ENCODE results near the gene DNAJA1. TPM values are rescaled to one million over a fixed set of nuclear protein-coding genes. Genes with fewer than 3 reads are reported as not detected.

The DNAJA1 gene
- total RNA-seq = 100 to 1,000 TPM; 139 to 172 TPM
- 165 TPM for polyA plus RNA-seq (2013, experiment 1 of 2)
- polyA plus RNA-seq (2013, experiment 2 of 2) = 153 TPM
- long read RNA-seq, experiment 1, transcript DNAJA1-201 (9 exons, 2,381 nt) = major isoform, 56 of 102 reads
- long read RNA-seq, experiment 1, partial matches to known transcripts = 34 of 102 reads
- long read RNA-seq, experiment 1, other reads (novel, unspliced or antisense) = 12 of 102 reads
- long read RNA-seq, experiment 2, transcript DNAJA1-201 (9 exons, 2,381 nt) = major isoform, 251 of 267 reads
- long read RNA-seq, experiment 2, partial matches to known transcripts = 7 of 267 reads
- long read RNA-seq, experiment 2, other reads (novel, unspliced or antisense) = 9 of 267 reads
- long read RNA-seq, experiment 3, transcript DNAJA1-201 (9 exons, 2,381 nt) = major isoform, 1,202 of 1,261 reads
- long read RNA-seq, experiment 3, partial matches to known transcripts = 21 of 1,261 reads
- long read RNA-seq, experiment 3, other reads (novel, unspliced or antisense) = 38 of 1,261 reads
- long read RNA-seq, experiment 4, transcript DNAJA1-201 (9 exons, 2,381 nt) = major isoform, 259 of 327 reads
- long read RNA-seq, experiment 4, partial matches to known transcripts = 58 of 327 reads
- long read RNA-seq, experiment 4, other reads (novel, unspliced or antisense) = 10 of 327 reads

DNA sequence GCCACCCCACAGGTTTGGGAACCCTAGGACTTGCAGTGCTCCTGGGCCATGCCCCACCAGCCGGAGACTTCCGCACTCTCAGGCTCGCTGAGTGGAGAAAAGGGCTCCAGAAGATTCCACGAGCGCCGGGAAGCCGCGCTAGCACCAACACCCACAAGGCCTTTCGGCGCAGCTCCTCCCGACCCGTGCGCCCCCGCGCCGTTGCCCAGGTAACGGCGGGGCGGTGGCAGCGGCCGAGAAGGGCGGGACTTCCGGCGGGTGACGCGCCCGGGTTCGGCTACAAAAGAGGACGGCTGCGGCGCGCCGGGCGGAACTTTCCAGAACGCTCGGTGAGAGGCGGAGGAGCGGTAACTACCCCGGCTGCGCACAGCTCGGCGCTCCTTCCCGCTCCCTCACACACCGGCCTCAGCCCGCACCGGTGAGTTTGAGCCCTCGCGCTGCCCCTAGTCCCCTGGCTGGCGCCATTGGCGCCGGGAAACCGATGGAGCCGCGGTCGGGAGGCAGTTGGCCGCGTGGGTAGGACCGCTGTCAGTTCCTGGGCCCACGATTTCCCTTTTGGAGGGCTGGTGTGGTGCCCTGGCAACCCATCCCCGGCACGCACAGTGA is at the start of gene DNAJA1:
Gene DNAJA1 (plus strand): TSS at position 308 of the 606 bp plus-strand sequence. CDS start 1,212 bp downstream, outside the sequence.
- 0 to 1% methylated on average over 19 to 61 of the region's 61 CpGs for WGBS, 2 experiments (ENCODE audit: insufficient coverage in 1 of 2, insufficient read length in 1 of 2)
- no peaks in the 10 kb centered on the region for H3K9me3 ChIP-seq (ENCODE audit: control insufficient read depth, low read length)
- H3K36me3 ChIP-seq (ENCODE audit: control insufficient read depth, insufficient read depth, low read length) = peaks cover 48% of the 10 kb centered on the region
- peaks cover 9% of the 10 kb centered on the region for H3K4me1 ChIP-seq (ENCODE audit: control insufficient read depth, insufficient read depth, low read length)
- H3K27ac Mint-ChIP-seq = peak within 1 kb of the TSS; percentile 95
- H3K4me1 Mint-ChIP-seq = peaks cover 30% of the 10 kb centered on the region
- peak within 1 kb of the TSS; percentile 95 for H3K9ac ChIP-seq (ENCODE audit: extremely low read depth, low read length, poor library complexity, severe bottlenecking)
- TF ChIP-seq, protein P1, sequence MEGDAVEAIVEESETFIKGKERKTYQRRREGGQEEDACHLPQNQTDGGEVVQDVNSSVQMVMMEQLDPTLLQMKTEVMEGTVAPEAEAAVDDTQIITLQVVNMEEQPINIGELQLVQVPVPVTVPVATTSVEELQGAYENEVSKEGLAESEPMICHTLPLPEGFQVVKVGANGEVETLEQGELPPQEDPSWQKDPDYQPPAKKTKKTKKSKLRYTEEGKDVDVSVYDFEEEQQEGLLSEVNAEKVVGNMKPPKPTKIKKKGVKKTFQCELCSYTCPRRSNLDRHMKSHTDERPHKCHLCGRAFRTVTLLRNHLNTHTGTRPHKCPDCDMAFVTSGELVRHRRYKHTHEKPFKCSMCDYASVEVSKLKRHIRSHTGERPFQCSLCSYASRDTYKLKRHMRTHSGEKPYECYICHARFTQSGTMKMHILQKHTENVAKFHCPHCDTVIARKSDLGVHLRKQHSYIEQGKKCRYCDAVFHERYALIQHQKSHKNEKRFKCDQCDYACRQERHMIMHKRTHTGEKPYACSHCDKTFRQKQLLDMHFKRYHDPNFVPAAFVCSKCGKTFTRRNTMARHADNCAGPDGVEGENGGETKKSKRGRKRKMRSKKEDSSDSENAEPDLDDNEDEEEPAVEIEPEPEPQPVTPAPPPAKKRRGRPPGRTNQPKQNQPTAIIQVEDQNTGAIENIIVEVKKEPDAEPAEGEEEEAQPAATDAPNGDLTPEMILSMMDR (conservative IDR thresholded peaks at IDR 0.05) = no peak
- H3K27me3 Mint-ChIP-seq (ENCODE audit: insufficient read depth) = no peaks in the 10 kb centered on the region
- peak within 1 kb of the TSS; percentile 98 for H3K27ac ChIP-seq (ENCODE audit: low read depth, low read length)
- peak within 1 kb of the TSS; percentile 96 for H3K4me3 Mint-ChIP-seq
- peak; percentile 97 for DNase-seq
- H3K9me3 Mint-ChIP-seq = no peaks in the 10 kb centered on the region
- peak within 1 kb of the TSS; percentile 97 for H3K4me3 ChIP-seq (ENCODE audit: low read length)
- H3K36me3 Mint-ChIP-seq (ENCODE audit: low read depth) = peaks cover 53% of the 10 kb centered on the region
- H3K27me3 ChIP-seq (ENCODE audit: control insufficient read depth, insufficient read depth, low read length, poor library complexity, severe bottlenecking) = no peaks in the 10 kb centered on the region

DNA sequence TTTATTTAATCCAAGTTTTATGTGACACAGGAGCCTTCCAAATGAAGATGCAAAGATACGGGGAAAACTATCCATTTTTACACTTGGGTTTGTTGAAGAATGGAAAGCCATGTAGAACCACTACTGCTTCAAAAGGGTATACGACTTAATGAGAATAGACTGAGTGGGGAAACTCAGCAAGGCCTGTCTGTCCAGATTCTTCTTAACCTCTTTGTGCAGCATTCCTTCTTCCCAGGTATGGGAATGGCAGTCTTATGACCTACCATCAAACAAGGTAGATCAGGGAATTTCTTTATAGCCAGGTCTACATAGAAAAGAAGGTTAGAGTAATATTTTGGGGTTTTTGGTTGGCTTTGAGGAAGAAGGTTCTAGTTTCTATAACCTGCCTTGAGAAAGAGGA is 47.0 kb upstream of the DNAJA1 start:
- Histone ChIP-seq H3K4me3 (ENCODE audit: low read length) (no peak overlapping the region), H3K9me3 (ENCODE audit: control insufficient read depth, low read length) (no peaks in the 10 kb centered on the region), H3K4me1 (ENCODE audit: control insufficient read depth, insufficient read depth, low read length) (no peaks in the 10 kb centered on the region), H3K9ac (ENCODE audit: extremely low read depth, low read length, poor library complexity, severe bottlenecking) (no peak overlapping the region), H3K36me3 (ENCODE audit: control insufficient read depth, insufficient read depth, low read length) (peaks cover 54% of the 10 kb centered on the region), H3K27me3 (ENCODE audit: control insufficient read depth, insufficient read depth, low read length, poor library complexity, severe bottlenecking) (no peaks in the 10 kb centered on the region), H3K27ac (ENCODE audit: low read depth, low read length) (no peak overlapping the region)
- H3K4me3 Mint-ChIP-seq = no peak overlapping the region
- no peaks in the 10 kb centered on the region for H3K27me3 Mint-ChIP-seq (ENCODE audit: insufficient read depth)
- no peaks in the 10 kb centered on the region for H3K4me1 Mint-ChIP-seq
- TF ChIP-seq, protein P1 (conservative IDR thresholded peaks at IDR 0.05) = no peak
- WGBS, 2 experiments (ENCODE audit: insufficient coverage in 1 of 2, insufficient read length in 1 of 2) = 95 to 100% methylated on average over 2 of the region's 2 CpGs
- no peak for DNase-seq
- H3K36me3 Mint-ChIP-seq (ENCODE audit: low read depth) = peaks cover 40% of the 10 kb centered on the region
- H3K27ac Mint-ChIP-seq = no peak overlapping the region
- no peaks in the 10 kb centered on the region for H3K9me3 Mint-ChIP-seq

DNA sequence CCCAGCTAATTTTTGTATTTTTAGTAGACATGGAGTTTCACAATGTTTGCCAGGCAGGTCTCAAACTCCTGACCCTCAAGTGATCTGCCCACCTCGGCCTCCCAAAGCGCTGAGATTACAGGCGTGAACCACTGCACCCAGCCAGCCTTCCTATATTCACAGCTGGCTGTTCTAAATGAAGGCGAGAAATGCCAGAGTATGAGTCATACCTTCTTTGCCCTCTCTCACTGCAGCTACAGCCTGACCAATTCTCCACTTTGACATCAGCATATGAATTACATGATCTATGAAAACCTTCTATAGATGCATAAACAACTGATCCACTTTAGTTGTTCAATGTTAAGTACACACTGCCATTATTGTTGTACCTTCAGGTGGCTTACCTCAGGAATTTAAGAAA is 38.1 kb upstream of the DNAJA1 start:
- Histone ChIP-seq H3K4me1 (ENCODE audit: control insufficient read depth, insufficient read depth, low read length) (no peaks in the 10 kb centered on the region), H3K27me3 (ENCODE audit: control insufficient read depth, insufficient read depth, low read length, poor library complexity, severe bottlenecking) (no peaks in the 10 kb centered on the region), H3K4me3 (ENCODE audit: low read length) (no peak overlapping the region), H3K9ac (ENCODE audit: extremely low read depth, low read length, poor library complexity, severe bottlenecking) (no peak overlapping the region), H3K9me3 (ENCODE audit: control insufficient read depth, low read length) (no peaks in the 10 kb centered on the region), H3K36me3 (ENCODE audit: control insufficient read depth, insufficient read depth, low read length) (peaks cover 70% of the 10 kb centered on the region), H3K27ac (ENCODE audit: low read depth, low read length) (no peak overlapping the region)
- TF ChIP-seq, protein P1 (conservative IDR thresholded peaks at IDR 0.05) = no peak
- Mint-ChIP-seq H3K27ac (no peak overlapping the region), H3K27me3 (ENCODE audit: insufficient read depth) (no peaks in the 10 kb centered on the region), H3K4me1 (no peaks in the 10 kb centered on the region), H3K36me3 (ENCODE audit: low read depth) (peaks cover 62% of the 10 kb centered on the region), H3K9me3 (no peaks in the 10 kb centered on the region), H3K4me3 (no peak overlapping the region)
- WGBS, 2 experiments (ENCODE audit: insufficient coverage in 1 of 2, insufficient read length in 1 of 2) = 92 to 93% methylated on average over 3 to 4 of the region's 4 CpGs
- peak; percentile 73 for DNase-seq

Measured in endodermal cell (in vitro differentiated cells).